ENCODE measurements around the gene PIP5KL1. TPM values are rescaled to one million over a fixed set of nuclear protein-coding genes. Genes with fewer than 3 reads are reported as not detected.

The PIP5KL1 gene
- total and polyA plus RNA-seq, 2 of the 4 experiments (the other 2 are of a cell fraction): 0.36 to 3.6 TPM

- POLR2A ChIA-PET (ENCODE audit: unreplicated experiment): no interaction called here
- Histone ChIP-seq H2BK15ac (ENCODE audit: low read depth, low read length) (no peak overlapping the region), H3K36me3 (ENCODE audit: control insufficient read depth, insufficient read depth, low read length) (peaks cover 34% of the 10 kb centered on the region), H2AFZ (replicated peaks; ENCODE audit: low read length, poor library complexity) (peak overlapping the region; percentile 54), H3K9me3 (ENCODE audit: control insufficient read depth, insufficient read depth, low read length) (no peaks in the 10 kb centered on the region), H3K56ac (ENCODE audit: extremely low read depth, insufficient read depth, low read length) (no peak overlapping the region), H2BK120ac (ENCODE audit: low read depth, low read length) (no peak overlapping the region), H3K9me1 (ENCODE audit: insufficient read depth, low read length) (no peaks in the 10 kb centered on the region; the same call in 1 of the 2 replicates), H3K18ac (ENCODE audit: low read depth, low read length) (no peak overlapping the region), H4K5ac (ENCODE audit: low read depth, low read length) (no peak overlapping the region), H3K27me3 (ENCODE audit: control insufficient read depth, insufficient read depth, low read length) (no peaks in the 10 kb centered on the region), H3K79me1 (ENCODE audit: low read depth in 1 of 2, low read length in 2 of 2) (peaks cover 0 to 11% of the 10 kb centered on the region in 2 experiments; a peak in 1 of 4 replicates), H3K4me1 (ENCODE audit: control insufficient read depth, insufficient read depth, low read length) (peaks cover 5% of the 10 kb centered on the region; the same call in 1 of the 2 replicates), H3K9ac (ENCODE audit: low read depth, low read length) (no peak overlapping the region), H2BK20ac (ENCODE audit: low read depth, low read length) (no peak overlapping the region), H3K23ac (ENCODE audit: low read depth, low read length) (no peak overlapping the region), H3K4ac (ENCODE audit: low read depth, low read length) (no peak overlapping the region), H3K27ac (ENCODE audit: insufficient read depth, low read length) (no peak overlapping the region), H3K4me3 (ENCODE audit: insufficient read depth, low read depth, low read length) (no peak overlapping the region), H2BK5ac (ENCODE audit: low read depth, low read length, poor library complexity, severe bottlenecking) (no peak overlapping the region), H3K4me2 (ENCODE audit: low read depth, low read length) (no peak overlapping the region), H3K14ac (replicated peaks; ENCODE audit: low read depth, low read length) (no peak overlapping the region), H2AK5ac (ENCODE audit: low read depth, low read length) (no peak overlapping the region), H4K20me1 (ENCODE audit: insufficient read depth, low read length) (peaks cover 12% of the 10 kb centered on the region), H4K8ac (ENCODE audit: low read depth in 2 of 2, low read length in 2 of 2) (no peak overlapping the region), H4K91ac (ENCODE audit: insufficient read depth, low read depth, low read length) (no peak overlapping the region), H2AK9ac (replicated peaks; ENCODE audit: low read depth, low read length, poor library complexity) (peak overlapping the region; percentile 43)
- BruUV-seq (replicated peaks): no TSS peak
- CTCF ChIA-PET: interaction anchor here (0.7 to 2.8 kb wide), 10 partner anchors 10 to 174 kb away, joined by 3 to 15 read pairs (median 4); no protein-coding TSS in a partner anchor
- in situ Hi-C loops (cut with MboI; ENCODE audit: low sequenced_read_pairs): no loop called here
- WGBS, 2 experiments (ENCODE audit: extremely low coverage in 2 of 2, insufficient read length in 1 of 2): 83% methylated on average over 2 of the region's 13 CpGs; no CpG with 5 or more reads in 1 of the 2 experiments
- TF ChIP-seq RAD21 (IDR thresholded peaks at IDR 0.05; ENCODE audit: low read length): peak; percentile 95
- TF ChIP-seq CHD1 (IDR thresholded peaks at IDR 0.05; ENCODE audit: low read depth, low read length): no peak
- peak; percentile 63; the same call in 1 of the 2 replicates for TF ChIP-seq MAZ (IDR thresholded peaks at IDR 0.05; ENCODE audit: borderline replicate concordance, low read depth, low read length)
- TF ChIP-seq BHLHE40 (IDR thresholded peaks at IDR 0.05; ENCODE audit: low read depth, low read length): no peak
- no peak for TF ChIP-seq NFE2L2 (IDR thresholded peaks at IDR 0.05; ENCODE audit: low read depth, low read length)
- TF ChIP-seq FOS (IDR thresholded peaks at IDR 0.05; ENCODE audit: low read depth, low read length): no peak
- no peak for TF ChIP-seq RCOR1 (IDR thresholded peaks at IDR 0.05; ENCODE audit: insufficient replicate concordance, low read length)
- TF ChIP-seq, protein P1, sequence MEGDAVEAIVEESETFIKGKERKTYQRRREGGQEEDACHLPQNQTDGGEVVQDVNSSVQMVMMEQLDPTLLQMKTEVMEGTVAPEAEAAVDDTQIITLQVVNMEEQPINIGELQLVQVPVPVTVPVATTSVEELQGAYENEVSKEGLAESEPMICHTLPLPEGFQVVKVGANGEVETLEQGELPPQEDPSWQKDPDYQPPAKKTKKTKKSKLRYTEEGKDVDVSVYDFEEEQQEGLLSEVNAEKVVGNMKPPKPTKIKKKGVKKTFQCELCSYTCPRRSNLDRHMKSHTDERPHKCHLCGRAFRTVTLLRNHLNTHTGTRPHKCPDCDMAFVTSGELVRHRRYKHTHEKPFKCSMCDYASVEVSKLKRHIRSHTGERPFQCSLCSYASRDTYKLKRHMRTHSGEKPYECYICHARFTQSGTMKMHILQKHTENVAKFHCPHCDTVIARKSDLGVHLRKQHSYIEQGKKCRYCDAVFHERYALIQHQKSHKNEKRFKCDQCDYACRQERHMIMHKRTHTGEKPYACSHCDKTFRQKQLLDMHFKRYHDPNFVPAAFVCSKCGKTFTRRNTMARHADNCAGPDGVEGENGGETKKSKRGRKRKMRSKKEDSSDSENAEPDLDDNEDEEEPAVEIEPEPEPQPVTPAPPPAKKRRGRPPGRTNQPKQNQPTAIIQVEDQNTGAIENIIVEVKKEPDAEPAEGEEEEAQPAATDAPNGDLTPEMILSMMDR (conservative IDR thresholded peaks at IDR 0.05; ENCODE audit: low read depth, low read length): peak; percentile 94
- TF ChIP-seq MXI1 (IDR thresholded peaks at IDR 0.05; ENCODE audit: borderline replicate concordance, low read depth, low read length): peak; percentile 33; the same call in 1 of the 2 replicates
- TF ChIP-seq, protein P2, sequence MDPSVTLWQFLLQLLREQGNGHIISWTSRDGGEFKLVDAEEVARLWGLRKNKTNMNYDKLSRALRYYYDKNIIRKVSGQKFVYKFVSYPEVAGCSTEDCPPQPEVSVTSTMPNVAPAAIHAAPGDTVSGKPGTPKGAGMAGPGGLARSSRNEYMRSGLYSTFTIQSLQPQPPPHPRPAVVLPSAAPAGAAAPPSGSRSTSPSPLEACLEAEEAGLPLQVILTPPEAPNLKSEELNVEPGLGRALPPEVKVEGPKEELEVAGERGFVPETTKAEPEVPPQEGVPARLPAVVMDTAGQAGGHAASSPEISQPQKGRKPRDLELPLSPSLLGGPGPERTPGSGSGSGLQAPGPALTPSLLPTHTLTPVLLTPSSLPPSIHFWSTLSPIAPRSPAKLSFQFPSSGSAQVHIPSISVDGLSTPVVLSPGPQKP (IDR thresholded peaks at IDR 0.05; ENCODE audit: borderline replicate concordance, low read depth, low read length): no peak
- no peak for TF ChIP-seq CEBPB (IDR thresholded peaks at IDR 0.05; ENCODE audit: low read depth, low read length)
- TF ChIP-seq, protein P3, sequence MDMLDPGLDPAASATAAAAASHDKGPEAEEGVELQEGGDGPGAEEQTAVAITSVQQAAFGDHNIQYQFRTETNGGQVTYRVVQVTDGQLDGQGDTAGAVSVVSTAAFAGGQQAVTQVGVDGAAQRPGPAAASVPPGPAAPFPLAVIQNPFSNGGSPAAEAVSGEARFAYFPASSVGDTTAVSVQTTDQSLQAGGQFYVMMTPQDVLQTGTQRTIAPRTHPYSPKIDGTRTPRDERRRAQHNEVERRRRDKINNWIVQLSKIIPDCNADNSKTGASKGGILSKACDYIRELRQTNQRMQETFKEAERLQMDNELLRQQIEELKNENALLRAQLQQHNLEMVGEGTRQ (IDR thresholded peaks at IDR 0.05; ENCODE audit: low read depth, low read length): no peak
- TF ChIP-seq POLR2A (IDR thresholded peaks at IDR 0.05; ENCODE audit: low read depth, low read length): peak; percentile 55; the same call in 1 of the 2 replicates
- no peak for TF ChIP-seq MAFK (IDR thresholded peaks at IDR 0.05; ENCODE audit: low read depth, low read length)
- peak; percentile 96 for TF ChIP-seq SMC3 (IDR thresholded peaks at IDR 0.05; ENCODE audit: low read depth, low read length)
- no peak for TF ChIP-seq RFX5 (IDR thresholded peaks at IDR 0.05; ENCODE audit: low read depth, low read length)
- ATAC-seq (ENCODE audit: low read depth): peak; percentile 95
- intact Hi-C loops (cut with micrococcal nuclease): loop anchor here (1.0 to 5.0 kb wide), 4 partner anchors 137 to 174 kb away; no protein-coding TSS in a partner anchor
- dilution Hi-C loops (cut with HindIII; ENCODE audit: low sequenced_read_pairs, unreplicated experiment): no loop called here
- DNase-seq: peak; percentile 73
These were observed 13.2 kb upstream of the PIP5KL1 start for GRCh38 chr9:127943731-127944144.

Data from IMR-90 (cell line).